WTC11 (cell line): Measurements from ENCODE around the gene KCNH3.

ENCODE experiments used
- ATF1 ChIP-seq: sonication (generic); formaldehyde crosslinking; IDR thresholded peaks from 2 replicates; pipeline ENCODE4 v1.8.1; 2023; ENCODE audit warnings: mild to moderate bottlenecking, moderate library complexity, missing genetic modification reagents
- CTCF ChIP-seq: fragments of 200-600 bp; IDR thresholded peaks from 2 replicates; pipeline ENCODE4 v1.8.0; 2022; ENCODE audit warnings: antibody characterized with exemption
- E2F4 ChIP-seq: sonication (generic); formaldehyde crosslinking; IDR thresholded peaks from 2 replicates; pipeline ENCODE4 v1.8.1; 2022; ENCODE audit warnings: low read depth, mild to moderate bottlenecking, moderate library complexity, missing genetic modification reagents, borderline replicate concordance
- E2F5 ChIP-seq: sonication (generic); formaldehyde crosslinking; IDR thresholded peaks from 2 replicates; pipeline ENCODE4 v1.8.1; 2022; ENCODE audit warnings: mild to moderate bottlenecking, moderate library complexity, missing genetic modification reagents
- ESRRA ChIP-seq: sonication (generic); formaldehyde crosslinking; IDR thresholded peaks from 2 replicates; pipeline ENCODE4 v1.8.1; 2022; ENCODE audit warnings: mild to moderate bottlenecking, missing genetic modification reagents, borderline replicate concordance
- JUN ChIP-seq: sonication (generic); formaldehyde crosslinking; IDR thresholded peaks from 2 replicates; pipeline ENCODE4 v1.8.0; 2023; ENCODE audit warnings: mild to moderate bottlenecking, missing genetic modification reagents
- MAX ChIP-seq: sonication (generic); formaldehyde crosslinking; IDR thresholded peaks from 2 replicates; pipeline ENCODE4 v1.8.0; 2022; ENCODE audit warnings: mild to moderate bottlenecking, missing genetic modification reagents
- MLX ChIP-seq: sonication (generic); formaldehyde crosslinking; IDR thresholded peaks from 2 replicates; pipeline ENCODE4 v1.8.1; 2023; ENCODE audit warnings: mild to moderate bottlenecking, missing genetic modification reagents, moderate library complexity
- NR2C2 ChIP-seq: sonication (generic); formaldehyde crosslinking; IDR thresholded peaks from 2 replicates; pipeline ENCODE4 v1.8.0; 2022; ENCODE audit warnings: mild to moderate bottlenecking, missing genetic modification reagents
- SP1 ChIP-seq: sonication (generic); formaldehyde crosslinking; conservative IDR thresholded peaks from 2 replicates; pipeline ENCODE4 v1.8.1; 2022; ENCODE audit warnings: missing genetic modification reagents
- USF1 ChIP-seq: sonication (generic); formaldehyde crosslinking; IDR thresholded peaks from 2 replicates; pipeline ENCODE4 v1.8.0; 2022; ENCODE audit warnings: mild to moderate bottlenecking, missing genetic modification reagents
- ZNF138 ChIP-seq: sonication (generic); formaldehyde crosslinking; conservative IDR thresholded peaks from 2 replicates; pipeline ENCODE4 v1.8.1; 2022; ENCODE audit warnings: mild to moderate bottlenecking, moderate library complexity, missing genetic modification reagents
- ZNF281 ChIP-seq: sonication (generic); formaldehyde crosslinking; IDR thresholded peaks from 2 replicates; pipeline ENCODE4 v1.8.0; 2023; ENCODE audit warnings: mild to moderate bottlenecking, missing genetic modification reagents
- ZNF671 ChIP-seq: fragments of 250-450 bp; sonication (Bioruptor Pico); IDR thresholded peaks from 2 replicates; pipeline ENCODE4 v1.8.0; 2021; ENCODE audit warnings: mild to moderate bottlenecking

GRCh38 chr12:49542592-49543160 lies 3.8 kb downstream of the KCNH3 start:
- TF ChIP-seq JUN (CRISPR knock-in tag) (no peak), ESRRA (CRISPR knock-in tag) (no peak), MAX (CRISPR knock-in tag) (no peak), ZNF138 (no peak), ZNF671 (CRISPR knock-in tag) (no peak), CTCF (no peak), USF1 (no peak), E2F5 (CRISPR knock-in tag) (no peak), ATF1 (no peak), E2F4 (CRISPR knock-in tag) (no peak), SP1 (CRISPR knock-in tag) (no peak), ZNF281 (CRISPR knock-in tag) (no peak), MLX (no peak), NR2C2 (CRISPR knock-in tag) (no peak)
